ENCODE data around the gene ACACA.

The ACACA gene

DNA sequence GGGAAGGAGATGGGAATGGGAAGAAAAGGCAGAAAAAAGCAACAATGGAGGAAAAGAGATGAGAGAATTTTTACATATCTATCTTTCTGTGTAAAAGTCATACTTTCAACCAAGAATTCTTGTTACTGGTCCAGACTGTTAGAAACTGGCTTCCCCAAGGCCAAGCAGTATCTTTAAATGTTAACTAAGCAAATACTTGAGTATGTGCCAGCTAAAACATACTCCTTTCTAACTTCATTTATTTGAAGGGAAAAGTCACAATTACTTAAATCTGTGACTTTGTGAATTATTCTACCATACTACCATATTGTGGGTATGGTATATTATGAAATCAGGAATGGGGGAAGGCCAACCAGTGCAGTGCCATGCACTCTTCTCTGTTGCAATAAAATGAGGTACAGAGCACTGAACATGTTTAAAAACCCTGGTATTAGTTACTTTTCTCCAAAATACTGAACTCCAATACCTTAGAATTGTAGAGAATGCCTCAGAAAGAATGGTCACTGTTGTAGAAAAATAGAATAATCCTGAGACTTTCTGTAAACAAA, 123.1 kb downstream of the ACACA start:
- DNase-seq, result no peak

DNA sequence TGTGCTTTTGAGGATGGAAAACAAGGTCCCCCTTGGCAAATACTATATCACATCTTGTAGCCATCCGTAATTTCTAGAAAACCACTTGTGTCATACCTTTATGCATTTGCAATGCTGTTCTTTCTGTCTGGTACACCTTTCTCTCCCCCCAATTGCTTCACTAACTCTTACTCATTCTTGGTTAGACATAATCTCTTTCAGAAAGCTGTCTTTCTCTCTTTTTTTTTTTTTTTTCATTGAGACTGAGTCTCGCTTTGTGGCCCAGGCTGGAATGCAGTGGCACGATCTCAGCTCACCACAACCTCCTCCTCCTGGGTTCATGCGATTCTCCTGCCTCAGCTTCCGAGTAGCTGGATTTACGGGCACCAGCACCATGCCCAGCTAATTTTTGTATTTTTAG, 125.8 kb downstream of the ACACA start:
- DNase-seq, result no peak

DNA sequence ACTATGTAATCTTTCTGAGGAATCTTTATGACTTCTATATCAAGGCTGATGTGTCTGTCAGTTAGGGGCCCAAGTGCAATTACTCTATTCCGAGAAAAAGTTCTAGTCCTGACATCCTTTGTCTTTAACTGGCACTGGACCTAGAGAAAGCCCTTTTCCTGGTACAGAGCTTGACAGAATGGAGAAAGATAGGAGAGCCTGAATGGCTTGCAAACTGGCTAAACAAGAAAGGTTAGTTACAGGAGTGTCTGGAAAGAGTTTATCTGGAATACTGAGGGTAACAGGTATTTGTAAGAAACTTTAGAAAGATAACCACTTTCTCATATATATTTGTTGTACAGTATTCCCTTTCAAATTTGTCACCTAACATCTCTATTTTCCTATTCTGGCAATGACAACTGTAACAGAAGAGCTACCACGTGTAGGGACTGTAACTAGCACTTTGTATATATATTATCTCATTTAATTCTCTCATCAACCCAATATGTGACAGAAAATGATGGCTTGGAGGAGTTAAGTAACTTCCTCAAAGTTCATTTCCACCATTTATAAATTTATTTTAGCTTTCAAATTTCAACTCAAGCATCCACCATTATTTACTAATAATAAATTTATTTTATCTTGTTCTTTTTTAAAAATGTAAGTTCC, 128.3 kb downstream of the ACACA start:
- DNase-seq, result no peak

DNA sequence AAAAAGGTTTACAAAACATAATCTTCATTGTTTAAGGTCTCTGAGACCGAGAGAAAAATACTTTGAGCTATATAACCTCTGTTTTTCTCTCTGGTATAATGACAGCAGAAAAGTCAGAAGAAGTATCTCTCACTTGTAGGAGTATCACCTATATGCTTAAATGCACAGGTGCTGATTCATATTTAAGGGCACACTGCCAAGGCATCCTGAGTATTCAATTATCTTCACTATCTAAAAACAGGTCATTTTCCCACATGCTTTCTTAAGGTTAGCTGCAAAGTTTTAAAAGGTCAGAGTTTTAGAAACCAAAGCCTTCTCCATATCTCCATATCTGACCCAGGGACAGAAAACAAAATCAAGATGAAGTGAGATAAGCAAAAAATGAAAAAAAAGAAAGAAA, 130.2 kb downstream of the ACACA start:
- no peak for DNase-seq

DNA sequence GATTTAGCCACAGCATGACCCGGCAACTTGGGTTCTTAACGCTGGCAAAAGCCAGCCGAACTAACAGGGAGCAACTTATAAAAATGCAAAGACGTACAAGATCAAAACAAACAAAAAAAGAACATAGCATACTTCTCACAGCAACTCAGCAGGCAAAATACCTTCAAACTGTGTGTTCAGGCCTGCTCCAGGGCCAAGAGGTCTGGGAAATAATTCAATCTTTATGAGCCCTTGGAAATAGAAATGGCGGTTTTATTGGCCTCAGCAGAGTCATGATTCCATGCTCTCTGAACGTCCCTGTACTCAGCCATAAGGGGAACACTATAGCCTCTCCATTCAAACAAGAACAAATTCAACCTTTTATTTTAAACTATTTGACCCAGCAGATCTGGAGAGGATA, 132.2 kb downstream of the ACACA start:
- no peak for DNase-seq

DNA sequence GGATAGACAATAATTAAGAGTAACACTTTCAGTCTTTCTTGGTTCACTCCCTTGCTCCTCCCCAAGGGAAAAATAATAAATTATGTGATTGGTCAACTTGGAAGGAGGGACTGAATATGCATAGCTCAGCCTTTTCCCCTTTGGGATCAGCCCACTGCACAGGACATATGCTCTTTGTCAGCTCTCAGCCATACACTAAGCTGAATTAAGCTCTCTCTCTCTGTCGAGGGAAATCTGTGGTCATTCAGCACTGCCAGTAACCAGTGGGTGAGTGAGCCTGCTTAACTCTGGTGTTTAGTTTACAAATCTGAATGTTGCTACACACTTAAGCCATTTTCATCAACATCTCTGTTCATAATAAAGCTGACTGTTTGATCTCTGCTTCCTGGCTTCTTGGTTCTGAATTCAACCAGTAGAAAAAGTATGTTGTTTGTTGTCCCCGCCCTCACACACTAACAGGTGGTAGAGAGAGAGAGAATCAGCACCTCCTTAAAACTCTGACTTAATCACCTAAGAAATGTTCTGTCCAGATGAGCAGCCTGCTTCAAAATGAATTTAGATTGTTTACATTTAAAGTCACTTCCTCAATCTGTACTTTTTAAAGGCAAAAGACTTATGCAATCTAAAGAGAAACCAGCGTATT, 133.1 kb downstream of the ACACA start:
- no peak for DNase-seq

DNA sequence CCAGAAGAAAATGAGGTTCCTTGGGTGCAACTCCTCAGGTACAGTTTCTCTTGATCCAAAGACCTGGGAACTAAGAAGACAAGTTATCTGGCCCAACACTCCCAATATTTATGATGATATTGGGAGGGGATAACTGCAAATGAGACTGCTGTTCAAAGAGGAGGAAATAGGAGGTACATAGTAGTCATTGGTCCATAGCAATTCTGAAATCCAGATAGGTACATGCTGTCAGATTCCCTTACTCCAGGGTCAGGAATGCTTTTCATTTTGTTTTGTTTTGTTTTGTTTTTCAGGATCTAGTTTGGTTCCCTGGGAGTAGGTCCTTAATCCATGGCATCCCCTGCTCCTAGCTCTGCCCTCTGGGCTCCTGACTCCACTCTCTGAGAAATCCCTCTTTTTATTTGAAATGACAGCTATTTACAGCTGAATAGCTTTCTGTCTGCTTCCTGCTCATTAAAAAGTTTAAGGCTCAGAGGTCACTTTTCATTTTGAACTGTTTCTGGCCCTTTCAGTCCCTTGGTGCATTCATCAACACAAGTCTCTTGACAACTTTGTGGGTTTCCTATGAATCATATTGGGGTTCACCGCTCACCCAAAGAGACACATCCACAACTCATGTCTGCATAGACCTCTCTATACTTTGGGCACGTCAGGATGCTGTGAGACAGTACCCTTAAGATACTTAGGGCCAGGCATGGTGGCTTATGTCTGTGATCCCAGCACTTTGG, 141.0 kb downstream of the ACACA start:
- DNase-seq, result no peak

DNA sequence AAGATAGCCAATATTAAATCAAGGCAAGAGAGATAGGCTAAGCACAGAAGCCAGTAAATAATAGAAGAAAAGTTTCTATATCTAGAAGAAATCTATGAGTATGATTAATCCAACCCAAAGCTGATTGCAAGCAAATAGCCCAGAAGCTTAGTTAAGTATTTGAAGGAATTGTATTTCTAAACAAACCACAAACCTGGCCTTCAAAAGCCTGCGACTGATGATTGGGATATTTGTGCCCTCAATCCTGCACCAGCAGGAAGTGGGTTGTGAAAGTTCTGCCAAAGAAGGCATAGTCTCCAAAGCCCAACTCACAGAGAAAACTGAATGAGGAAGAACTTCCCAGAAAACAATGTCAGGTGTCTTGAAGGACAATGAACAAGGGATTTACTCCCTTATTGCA, 145.3 kb downstream of the ACACA start:
- DNase-seq, result no peak

DNA sequence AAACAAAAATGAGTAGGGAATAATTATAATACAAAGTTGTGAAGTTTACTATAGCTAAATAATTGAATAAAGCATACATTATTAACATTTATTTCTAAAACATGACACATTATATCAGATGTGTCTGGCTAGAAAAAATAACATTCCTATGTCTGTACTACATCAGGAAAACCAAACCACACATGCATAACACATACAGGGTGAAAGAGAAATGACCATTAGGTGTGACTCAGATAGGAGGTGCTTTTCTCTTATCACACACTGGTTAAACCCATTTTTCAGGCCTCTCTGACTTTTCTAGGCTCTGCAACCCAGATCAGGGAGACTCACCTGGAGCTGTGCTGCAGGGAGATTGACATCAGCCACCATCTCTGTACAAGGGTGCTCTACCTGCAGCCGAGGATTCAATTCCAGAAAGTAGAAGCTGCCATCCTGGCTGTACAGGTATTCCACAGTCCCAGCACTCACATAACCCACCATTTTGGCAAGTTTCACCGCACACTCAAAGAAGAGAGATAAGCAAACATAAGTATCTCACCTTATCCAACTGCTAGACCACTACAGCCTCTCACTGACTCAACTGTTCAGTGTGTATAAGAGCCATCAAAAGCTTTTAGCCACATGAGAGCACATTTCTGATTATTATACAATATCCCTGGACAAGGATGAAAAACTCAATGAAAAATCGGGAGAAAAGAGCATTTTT, 147.5 kb downstream of the ACACA start:
- DNase-seq, result no peak

DNA sequence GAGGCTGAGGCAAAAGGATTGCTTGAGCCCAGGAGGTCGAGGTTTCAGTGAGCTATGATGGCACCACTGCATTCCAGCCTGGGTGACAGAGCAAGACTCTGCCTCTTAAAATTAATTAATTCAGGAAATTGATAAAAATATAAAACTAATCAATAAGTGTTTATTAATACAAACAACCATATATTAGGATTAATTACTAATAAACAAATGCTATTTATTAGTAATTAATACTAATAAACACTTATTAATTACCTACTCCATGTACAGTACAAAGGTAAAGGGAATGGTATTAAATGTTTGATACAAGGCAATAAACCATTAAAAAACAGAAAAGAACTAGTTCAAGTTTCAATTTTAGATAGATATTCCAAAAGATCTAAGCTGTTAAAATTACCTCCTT, 150.0 kb downstream of the ACACA start:
- DNase-seq, result no peak

DNA sequence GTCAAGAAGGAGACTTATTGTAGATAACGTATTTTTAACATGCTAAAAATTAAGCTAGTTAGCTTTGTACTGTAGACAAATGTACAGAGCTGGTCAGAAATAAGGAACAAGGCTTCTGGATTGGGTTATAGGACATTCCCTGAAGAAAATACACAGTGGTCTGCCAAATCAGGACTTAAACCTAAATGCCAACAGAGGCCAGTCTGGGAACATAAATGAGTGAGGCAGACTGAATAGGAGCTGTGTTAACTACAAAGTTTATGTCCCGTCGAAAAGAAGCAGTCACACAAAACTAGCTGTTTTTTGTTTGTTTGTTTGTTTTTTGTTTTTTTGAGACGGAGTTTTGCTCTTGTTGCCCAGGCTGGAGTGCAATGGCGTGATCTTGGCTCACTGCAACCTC, 151.2 kb downstream of the ACACA start:
- no peak for DNase-seq

DNA sequence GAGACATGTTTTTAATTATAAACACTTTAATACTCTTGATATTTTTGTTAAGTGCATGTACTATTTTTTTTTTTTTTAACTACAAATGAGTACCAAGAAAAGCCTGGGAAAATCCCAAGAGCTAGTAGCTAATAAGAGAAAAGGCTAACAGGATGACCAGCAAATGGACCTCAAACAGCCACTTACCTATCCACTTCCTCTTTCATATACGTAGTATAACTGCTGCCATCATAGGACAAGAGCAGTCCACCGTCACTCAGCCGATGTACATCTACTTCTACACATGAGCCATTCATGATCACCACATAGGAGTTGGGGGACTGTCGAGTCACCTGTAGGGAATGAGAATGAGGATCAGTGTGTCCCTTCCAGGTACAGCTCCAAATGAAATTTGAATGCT, 158.8 kb downstream of the ACACA start:
- DNase-seq, result no peak

DNA sequence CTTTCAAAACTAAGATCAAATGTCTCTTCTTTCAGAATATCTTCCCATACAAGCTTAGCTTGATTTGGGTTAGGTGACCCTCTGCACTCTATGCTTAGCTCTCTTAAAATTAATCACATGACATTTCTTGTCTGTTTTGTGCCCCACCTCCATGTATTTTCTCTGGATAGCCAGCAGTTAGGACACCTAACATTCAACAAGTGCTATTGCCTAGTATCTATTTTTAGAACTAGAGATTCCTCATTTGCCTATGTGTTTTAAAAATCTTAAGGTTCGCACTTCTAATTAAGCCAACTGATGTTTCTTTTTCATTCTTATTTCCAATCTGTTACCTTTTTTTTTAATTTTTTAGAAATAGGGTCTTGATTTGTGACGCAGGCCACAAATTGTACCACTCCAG, 160.6 kb downstream of the ACACA start:
- no peak for DNase-seq

DNA sequence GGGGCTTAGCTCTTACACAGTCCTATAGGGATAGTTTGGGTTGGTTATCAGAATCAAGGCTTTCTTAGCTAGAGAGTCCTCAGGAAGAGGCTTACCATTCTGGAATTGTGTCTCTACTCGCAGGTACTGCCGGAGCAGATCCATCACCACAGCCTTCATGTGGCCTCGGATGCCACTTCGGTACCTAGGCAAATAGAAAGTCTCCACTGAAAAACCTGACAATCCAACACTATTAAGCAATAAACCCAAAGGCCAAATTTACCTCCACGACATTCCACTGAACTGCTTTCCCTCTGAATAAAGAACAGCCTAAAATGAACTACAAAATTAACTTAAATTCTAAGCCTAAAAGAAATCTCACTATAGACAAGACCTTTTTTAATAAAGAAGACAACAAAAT, 166.3 kb downstream of the ACACA start:
- DNase-seq, result no peak

DNA sequence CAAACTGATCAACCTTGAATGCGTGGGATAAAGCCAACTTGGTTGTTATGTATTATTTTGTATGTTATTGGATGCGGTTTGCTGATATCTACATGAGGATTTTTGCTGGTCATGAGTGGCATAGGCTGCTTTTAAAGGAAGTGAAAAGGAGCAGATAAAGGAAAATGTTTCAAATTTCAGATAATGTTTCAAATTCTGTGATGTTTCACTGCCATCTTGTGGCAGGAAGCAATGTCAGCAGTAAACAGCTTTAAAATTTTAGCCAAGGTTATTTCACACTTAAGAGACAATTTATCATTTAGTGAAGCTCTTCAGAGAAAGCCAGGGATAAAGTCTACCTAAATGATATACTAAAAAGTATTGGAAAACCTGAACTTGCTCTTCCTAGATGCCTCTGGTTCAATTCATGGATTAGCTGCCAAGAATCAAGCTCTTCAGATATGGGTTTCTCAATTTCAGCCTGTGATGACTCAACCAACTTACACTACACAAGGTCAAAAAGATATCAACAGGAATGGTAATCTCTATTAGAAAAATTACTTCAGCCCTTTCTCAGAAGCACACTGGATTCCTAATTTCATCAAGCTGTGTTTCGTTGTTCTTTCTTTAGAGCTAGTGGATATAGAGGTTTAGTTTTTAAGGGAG, 166.8 kb downstream of the ACACA start:
- DNase-seq, result no peak

DNA sequence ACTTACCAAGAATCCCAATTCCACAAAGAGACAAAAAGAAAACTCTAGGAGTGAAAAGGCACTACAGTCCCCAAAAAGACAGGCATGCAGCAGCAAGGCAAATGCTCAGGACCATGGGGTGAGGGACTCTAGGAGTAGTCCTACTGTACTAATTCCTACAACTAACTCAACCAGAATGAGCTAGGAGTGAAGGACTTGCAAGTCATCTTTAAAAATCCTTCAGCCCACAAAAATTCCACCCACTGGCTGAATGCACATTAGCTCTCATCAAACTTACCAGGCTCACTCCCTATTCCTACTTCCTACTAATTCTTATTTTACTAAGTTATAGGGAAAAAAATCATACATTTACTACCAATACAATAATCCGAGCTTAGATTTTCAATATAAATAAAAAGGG, 172.5 kb downstream of the ACACA start:
- no peak for DNase-seq

DNA sequence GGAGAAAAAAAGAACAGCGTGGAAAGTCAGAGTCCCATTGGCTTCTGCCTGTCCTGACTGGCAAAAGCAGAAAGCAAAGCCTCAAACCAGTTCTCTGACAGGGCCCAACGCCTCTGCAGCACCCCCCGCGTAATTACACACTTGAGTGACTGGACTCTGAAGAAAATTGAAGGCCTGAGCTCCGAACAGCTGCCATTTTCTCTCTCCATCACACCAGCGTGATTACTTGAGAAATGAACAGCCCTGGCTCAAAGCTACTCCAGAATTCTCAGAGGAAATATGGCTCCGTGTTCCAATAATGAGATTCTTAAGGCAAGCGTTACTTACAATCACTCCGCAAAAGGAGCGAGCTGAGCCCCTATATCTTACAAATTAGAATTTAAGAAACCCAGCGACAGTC, 173.6 kb downstream of the ACACA start:
- DNase-seq, result no peak

DNA sequence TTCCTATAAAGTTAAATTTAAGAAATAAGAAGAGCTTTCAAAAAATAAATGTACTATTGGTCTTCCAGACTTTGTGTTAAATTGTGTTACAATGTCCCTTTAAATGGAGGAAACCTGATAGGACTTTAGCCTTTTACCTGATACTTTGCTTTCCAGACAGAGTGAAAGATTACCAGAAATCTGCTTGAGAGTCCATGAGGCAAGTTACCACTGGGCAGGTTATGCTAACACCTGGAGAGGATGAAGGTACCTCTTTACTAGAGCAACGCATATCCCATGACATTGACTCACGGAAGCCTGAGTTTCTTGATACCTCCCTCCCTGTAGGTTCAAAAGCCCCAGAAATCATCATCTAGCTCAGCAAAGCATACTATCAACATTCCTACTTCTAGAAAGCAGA, 174.7 kb downstream of the ACACA start:
- no peak for DNase-seq

DNA sequence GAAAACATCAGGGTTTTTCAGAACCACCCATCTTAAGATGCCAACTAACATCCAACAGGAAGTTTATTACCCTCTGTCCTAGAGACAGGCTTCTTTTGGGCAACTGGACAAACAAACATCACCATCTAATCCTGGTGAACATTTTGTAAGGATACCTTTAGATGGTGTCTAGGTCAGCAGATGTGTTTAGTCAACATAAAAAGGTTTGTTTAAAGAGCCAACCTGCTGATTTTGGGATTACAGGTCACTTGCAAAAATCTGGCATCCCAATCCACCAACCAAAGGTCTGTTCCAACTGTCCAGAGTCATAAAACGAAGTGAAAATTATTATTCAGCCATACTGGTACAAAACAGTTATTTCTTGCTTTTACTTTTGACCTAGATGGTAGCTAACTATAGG, 176.0 kb downstream of the ACACA start:
- no peak for DNase-seq

DNA sequence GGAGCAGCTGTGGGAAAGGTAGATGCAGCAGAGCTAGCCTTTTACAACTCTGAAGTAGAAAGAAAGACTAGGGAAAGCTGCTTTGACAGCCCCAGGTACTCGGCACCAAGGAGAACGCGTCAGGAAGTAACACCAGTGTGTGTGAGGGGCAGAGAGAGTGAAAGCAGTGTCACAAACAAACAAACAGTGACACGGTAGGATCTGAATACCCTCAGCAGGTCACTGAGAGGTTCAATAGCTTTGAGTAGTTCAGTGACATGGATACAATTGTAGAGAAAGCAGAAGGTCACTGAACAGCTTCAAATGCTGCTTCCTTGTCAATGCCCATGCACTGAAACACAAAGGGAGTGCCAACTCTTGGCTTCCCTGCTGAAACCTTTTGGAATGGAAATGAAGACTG, 181.2 kb downstream of the ACACA start:
- DNase-seq, result no peak

DNA sequence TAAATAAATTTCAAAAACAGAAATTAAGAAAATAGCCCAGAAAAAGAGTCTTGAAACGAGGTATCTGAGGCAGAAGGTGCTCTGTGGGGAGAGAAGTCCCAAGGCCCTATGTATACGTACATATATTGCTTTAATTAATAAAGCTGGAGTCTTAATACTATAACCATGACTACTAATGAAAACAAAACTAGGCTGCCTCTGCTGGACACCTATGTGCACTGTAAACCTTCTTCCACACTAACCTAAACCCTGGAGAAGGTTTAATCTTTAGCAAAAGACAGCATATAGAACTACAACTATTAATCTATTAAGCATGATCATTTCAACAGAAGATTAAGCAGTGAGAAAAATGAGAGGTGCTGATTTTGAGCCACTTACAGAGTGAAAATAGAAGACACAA, 184.8 kb downstream of the ACACA start:
- DNase-seq, result no peak

DNA sequence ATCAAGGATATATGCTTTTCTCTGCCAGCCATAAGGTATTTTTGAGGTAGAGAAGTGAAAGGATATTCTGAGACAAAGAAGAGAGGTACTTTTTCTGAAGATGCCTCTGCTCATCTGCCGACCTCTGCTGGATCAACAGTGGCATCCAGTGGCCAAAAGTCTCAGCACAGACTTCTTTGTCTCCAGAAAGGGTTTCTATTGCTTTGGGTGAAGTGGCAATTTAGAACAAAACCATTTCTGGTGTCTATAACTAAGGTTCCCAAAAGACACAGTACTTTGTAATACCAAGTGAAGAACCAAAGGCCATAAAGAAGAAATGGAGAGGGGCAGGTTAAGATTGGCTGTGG, 186.1 kb downstream of the ACACA start:
- DNase-seq, result no peak

All from GDM1 (cell line).